OCI-LY7 (cell line): Measurements from ENCODE around the gene LRFN2. TPM values are rescaled to one million over a fixed set of nuclear protein-coding genes. Genes with fewer than 3 reads are reported as not detected.

Source experiments
- BruUV-seq: library from RNA; stranded (reverse); fragments of 400-500 nt; replicated peaks from 2 replicates; lab custom pipeline; 2021; lab: Mats Ljungman, UMichigan
- CTCF ChIA-PET: fragments of 300-600 bp; sonication (Branson Sonifier 250); formaldehyde crosslinking; loops from one replicate; lab custom pipeline; 2022; ENCODE audit warnings: antibody characterized with exemption; ENCODE audit not compliant: unreplicated experiment; lab: Charles Lee
- POLR2A ChIA-PET: fragments of 300-600 bp; sonication (Branson Sonifier 250); formaldehyde crosslinking; loops from one replicate; lab custom pipeline; 2022; ENCODE audit warnings: antibody characterized with exemption; lab: Charles Lee
- DNase-seq: peaks from one replicate; pipeline ENCODE4 v3.0.0-alpha.2; 2015; ENCODE audit warnings: low spot score
- H2AFZ ChIP-seq: fragments of 200-600 bp; sonication (generic), shearing (Covaris generic); 2 replicates; pipeline ENCODE4 v1.6.1; 2014; ENCODE audit warnings: mild to moderate bottlenecking, antibody characterized with exemption, low read length, moderate library complexity
- H3K27ac ChIP-seq: fragments of 200-600 bp; sonication (generic); 2 replicates; pipeline ENCODE4 v1.5.1; 2014; ENCODE audit warnings: mixed run types, low read depth, mild to moderate bottlenecking, moderate library complexity, low read length, inconsistent platforms; ENCODE audit not compliant: poor library complexity, severe bottlenecking
- H3K36me3 ChIP-seq: fragments of 200-600 bp; sonication (generic); 2 replicates; pipeline ENCODE4 v1.6.1; 2014; ENCODE audit warnings: mild to moderate bottlenecking, antibody characterized with exemption, low read length, moderate library complexity, mixed read lengths; ENCODE audit not compliant: insufficient read depth
- H3K4me1 ChIP-seq: fragments of 200-600 bp; sonication (generic); 2 replicates; pipeline ENCODE4 v1.5.1; 2014; ENCODE audit warnings: mild to moderate bottlenecking, low read length; ENCODE audit not compliant: insufficient read depth, poor library complexity, severe bottlenecking
- H3K4me2 ChIP-seq: fragments of 200-600 bp; sonication (generic); 2 replicates; pipeline ENCODE4 v1.6.1; 2014; ENCODE audit warnings: mild to moderate bottlenecking, low read length
- H3K4me3 ChIP-seq: fragments of 200-600 bp; sonication (generic); 2 replicates; pipeline ENCODE4 v1.5.1; 2014; ENCODE audit warnings: mild to moderate bottlenecking, low read depth, low read length; ENCODE audit not compliant: poor library complexity, severe bottlenecking
- H3K79me2 ChIP-seq: fragments of 200-600 bp; sonication (generic); 2 replicates; pipeline ENCODE4 v1.6.1; 2016; ENCODE audit warnings: low read depth, mild to moderate bottlenecking, low read length, moderate library complexity, mixed read lengths; ENCODE audit not compliant: insufficient read depth
- H3K9me2 ChIP-seq: fragments of 200-600 bp; sonication (generic); 2 replicates; pipeline ENCODE4 v1.6.1; 2016; ENCODE audit warnings: mild to moderate bottlenecking, low read length, mixed read lengths; ENCODE audit not compliant: insufficient read depth
- H3K9me3 ChIP-seq: fragments of 200-600 bp; sonication (generic); 2 replicates; pipeline ENCODE4 v1.6.1; 2014; ENCODE audit warnings: mild to moderate bottlenecking, mixed run types, low read length, mixed read lengths
- H4K20me1 ChIP-seq: fragments of 200-600 bp; sonication (generic); 2 replicates; pipeline ENCODE4 v1.6.1; 2014; ENCODE audit warnings: mild to moderate bottlenecking, antibody characterized with exemption, low read length, moderate library complexity, mixed read lengths; ENCODE audit not compliant: insufficient read depth
- CTCF ChIP-seq: fragments of 200-600 bp; sonication (generic); conservative IDR thresholded peaks from 2 replicates; pipeline ENCODE4 v1.5.1; 2014; ENCODE audit warnings: mild to moderate bottlenecking, antibody characterized with exemption, low read length, moderate library complexity, mixed read lengths
- EZH2phosphoT487 ChIP-seq: fragments of 200-600 bp; sonication (generic); IDR thresholded peaks from 2 replicates; pipeline ENCODE4 v1.6.1; 2018; ENCODE audit warnings: low read depth, borderline replicate concordance, mild to moderate bottlenecking, mixed run types, antibody characterized with exemption, low read length, moderate library complexity, mixed read lengths
- intact Hi-C: fragments of 100-400 bp; cut with micrococcal nuclease; formaldehyde crosslinking; loops from one replicate; pipeline ENCODE4 v1.10.0; 2022; ENCODE audit not compliant: unreplicated experiment
- total RNA-seq, 2 experiments: library from RNA; depleted of rRNA in 1 of 2; stranded (reverse); fragments of >200 nt in 1 of 2; shearing (Covaris generic) in 1 of 2; gene quantifications; 2 replicates each; pipeline ENCODE4 v1.2.3, GENCODE V29; 2014 to 2022

Gene LRFN2
- total RNA-seq, 2 experiments from 2014 or later: not detected

GRCh38 chr6:40427196-40427595 is 160.0 kb downstream of the LRFN2 start:
- intact Hi-C loops: no loop called here
- DNase-seq: no peak
- no peaks in the 10 kb centered on the region for H3K36me3 ChIP-seq
- H3K79me2 ChIP-seq: no peaks in the 10 kb centered on the region
- H3K4me1 ChIP-seq: no peaks in the 10 kb centered on the region
- H3K9me3 ChIP-seq: no peaks in the 10 kb centered on the region
- H3K4me2 ChIP-seq: no peak overlapping the region
- H3K9me2 ChIP-seq: no peaks in the 10 kb centered on the region
- H4K20me1 ChIP-seq: no peaks in the 10 kb centered on the region
- no peak for TF ChIP-seq EZH2phosphoT487
- TF ChIP-seq CTCF: no peak
- no peak overlapping the region for H2AFZ ChIP-seq
- no peak overlapping the region for H3K4me3 ChIP-seq
- BruUV-seq: no TSS peak
- CTCF ChIA-PET: no interaction called here
- POLR2A ChIA-PET: no interaction called here
- H3K27ac ChIP-seq: no peak overlapping the region

- ChIA-PET POLR2A (no interaction called here), CTCF (no interaction called here)
- intact Hi-C loops: no loop called here
- Histone ChIP-seq H3K4me1 (no peaks in the 10 kb centered on the region), H3K79me2 (no peaks in the 10 kb centered on the region), H3K27ac (no peak overlapping the region), H3K9me2 (no peaks in the 10 kb centered on the region), H3K36me3 (no peaks in the 10 kb centered on the region), H3K4me2 (no peak overlapping the region), H2AFZ (no peak overlapping the region), H4K20me1 (no peaks in the 10 kb centered on the region), H3K9me3 (no peaks in the 10 kb centered on the region), H3K4me3 (no peak overlapping the region)
- DNase-seq: no peak
- TF ChIP-seq CTCF (no peak), EZH2phosphoT487 (no peak)
- no TSS peak for BruUV-seq
Observed at GRCh38 chr6:40426346-40427066, 160.7 kb downstream of the LRFN2 start.

GRCh38 chr6:40425192-40425919 is 161.8 kb downstream of the LRFN2 start:
- BruUV-seq: no TSS peak
- ChIA-PET CTCF (no interaction called here), POLR2A (no interaction called here)
- no peaks in the 10 kb centered on the region for H3K36me3 ChIP-seq
- no peak for DNase-seq
- H3K79me2 ChIP-seq: no peaks in the 10 kb centered on the region
- H3K27ac ChIP-seq: no peak overlapping the region
- no peaks in the 10 kb centered on the region for H3K9me2 ChIP-seq
- intact Hi-C loops: no loop called here
- no peaks in the 10 kb centered on the region for H3K4me1 ChIP-seq
- H3K9me3 ChIP-seq: no peaks in the 10 kb centered on the region
- no peak overlapping the region for H3K4me2 ChIP-seq
- H4K20me1 ChIP-seq: no peaks in the 10 kb centered on the region
- TF ChIP-seq EZH2phosphoT487: no peak
- TF ChIP-seq CTCF: no peak
- H2AFZ ChIP-seq: no peak overlapping the region
- no peak overlapping the region for H3K4me3 ChIP-seq
